Stimulated activated CD8-positive, alpha-beta memory T cell treated with anti-CD3 and anti-CD28 coated beads, Interleukin-15, amount 100 ng/mL, for 48 hours (primary cell): Measurements from ENCODE around the gene SOX1.

ENCODE experiments used
- DNase-seq, 2 donors: peaks; one replicate each; pipeline ENCODE4 v3.0.0-alpha.2; 2020; ENCODE audit warnings: low read depth in 2 of 2

The SOX1 gene

DNA sequence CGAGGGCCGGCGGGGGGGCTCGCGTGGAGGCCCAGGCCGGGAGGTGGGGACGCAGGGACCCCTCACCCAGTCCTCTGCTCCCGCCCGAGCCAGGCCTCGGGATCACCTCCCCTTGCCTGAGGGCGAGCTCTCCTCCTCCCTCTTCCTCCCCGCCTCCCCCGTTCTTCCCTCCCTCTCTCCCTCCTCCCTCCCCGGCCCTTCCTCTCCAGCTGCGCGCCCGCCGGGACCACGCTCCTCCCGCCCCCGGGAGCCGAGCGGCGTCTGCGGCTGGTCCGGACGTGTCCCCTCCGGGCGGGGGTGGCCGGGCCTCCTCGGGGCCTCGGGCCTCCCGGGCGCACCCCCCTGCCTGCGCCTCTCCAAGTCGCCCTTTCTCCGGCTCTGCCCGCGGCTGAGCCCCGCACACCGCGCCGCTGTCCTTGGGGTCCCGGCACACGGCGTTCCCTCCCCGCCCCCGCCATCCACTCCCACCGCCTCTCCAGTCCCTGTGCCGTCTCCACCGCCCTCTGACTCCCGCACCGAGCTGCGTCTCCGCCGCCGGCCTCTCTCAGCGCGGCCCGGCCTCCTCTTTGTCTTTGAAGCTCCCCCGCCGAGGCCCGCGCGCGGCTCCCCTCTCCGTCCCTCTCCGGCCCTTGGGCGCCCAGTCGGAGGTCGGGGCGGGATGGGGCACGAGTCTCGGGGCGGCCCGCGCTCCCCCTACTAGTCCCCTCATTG is 5.7 kb downstream of the SOX1 start:
- DNase-seq: no peak

DNA sequence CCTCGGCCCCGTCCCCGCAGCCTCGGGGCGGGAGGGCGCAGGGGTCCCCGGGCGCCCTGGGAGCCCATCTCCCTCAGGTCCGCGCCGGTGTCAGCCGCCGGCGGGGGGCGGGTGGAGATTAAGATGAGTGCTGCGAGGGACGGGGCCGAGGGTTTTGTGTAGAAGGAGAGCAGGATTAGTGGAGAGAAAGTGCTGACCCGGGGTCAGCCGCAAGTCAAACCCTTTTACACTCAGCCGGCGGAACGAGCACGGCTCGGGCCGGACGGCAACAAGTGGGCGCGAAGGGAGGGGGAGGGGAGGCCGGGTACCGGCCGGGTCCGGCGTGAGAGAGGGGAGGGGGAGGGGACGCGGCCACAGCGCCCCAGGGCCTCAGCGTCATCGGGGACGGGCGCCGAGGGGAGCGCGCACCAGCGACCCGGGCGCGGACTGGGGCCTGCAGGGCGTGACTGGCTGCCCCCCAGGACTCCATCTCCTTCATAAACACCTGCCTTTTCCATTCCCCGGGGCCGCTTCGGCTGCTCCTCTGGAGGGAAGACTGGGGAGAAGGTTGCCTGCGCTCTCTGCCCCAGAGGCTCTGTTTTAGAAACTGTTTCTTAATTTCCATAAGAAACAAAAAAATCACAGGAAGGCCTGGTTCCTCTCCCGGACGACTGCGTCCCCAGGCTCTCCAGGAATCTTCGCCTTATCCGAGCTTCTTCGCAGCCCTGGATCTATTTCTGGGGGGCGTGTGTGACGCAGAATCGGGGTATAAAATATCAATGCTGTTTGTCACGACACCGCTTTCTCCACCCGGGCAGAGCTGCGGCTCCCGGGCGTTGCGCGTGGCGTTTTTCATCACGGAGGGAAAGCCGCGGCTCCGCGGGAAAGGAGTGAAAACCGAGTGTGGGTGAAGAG is 6.5 kb downstream of the SOX1 start:
- no peak for DNase-seq

- no peak for DNase-seq
Observed at GRCh38 chr13:112074139-112074865, 7.4 kb downstream of the SOX1 start.

DNA sequence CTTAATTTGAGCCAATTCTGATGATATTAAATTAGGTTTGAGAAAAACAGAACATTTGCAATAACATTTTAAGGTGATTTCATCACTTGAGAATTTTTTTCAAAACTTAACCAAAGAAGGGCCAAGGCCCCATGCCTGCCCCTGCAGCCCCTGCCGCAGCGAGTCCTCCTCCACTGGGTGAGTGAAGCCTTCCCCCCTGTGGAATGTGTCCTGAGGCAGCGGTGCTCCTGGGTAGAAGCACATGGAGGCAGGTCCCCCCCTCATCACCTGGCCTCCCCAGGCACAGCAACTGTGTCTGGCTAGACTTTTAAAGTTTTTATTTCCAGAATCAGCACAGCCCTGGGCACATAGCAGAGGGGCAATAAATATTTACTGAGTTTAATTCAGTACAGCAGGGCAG is 10.8 kb downstream of the SOX1 start:
- DNase-seq: no peak

- DNase-seq: no peak
Observed at GRCh38 chr13:112078216-112078615, 11.3 kb downstream of the SOX1 start.

DNA sequence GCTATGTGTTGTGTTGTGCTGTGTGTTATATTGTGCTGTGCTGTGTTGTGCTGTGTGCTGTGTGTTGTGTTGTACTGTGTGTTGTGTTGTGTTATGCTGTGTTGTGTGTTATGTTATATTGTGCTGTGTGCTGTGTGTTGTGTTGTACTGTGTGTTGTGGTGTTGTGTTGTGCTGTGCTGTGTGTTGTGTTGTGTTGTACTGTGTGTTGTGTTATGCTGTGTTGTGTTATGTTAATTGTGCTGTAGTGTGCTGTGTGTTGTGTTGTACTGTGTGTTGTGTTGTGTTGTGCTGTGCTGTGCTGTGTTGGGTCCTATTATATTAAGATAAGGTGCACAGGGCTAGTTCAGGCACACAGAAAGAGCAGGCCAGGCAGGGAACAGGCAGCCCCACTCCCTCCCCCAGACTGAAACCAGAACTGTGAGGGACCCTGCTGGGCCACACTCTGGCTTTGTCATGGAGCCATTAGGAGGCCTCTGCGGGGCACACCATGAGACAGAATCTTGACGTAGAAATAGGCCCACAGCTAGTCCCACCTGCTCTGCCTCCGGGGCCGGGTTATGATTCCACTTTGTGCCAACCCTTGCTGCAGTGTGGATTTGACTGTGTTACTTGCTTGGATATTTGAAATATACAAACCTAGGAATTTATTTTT is 12.1 kb downstream of the SOX1 start:
- no peak for DNase-seq

GRCh38 chr13:112079696-112080095 is 12.7 kb downstream of the SOX1 start:
- DNase-seq: no peak

GRCh38 chr13:112083971-112084370 is 17.0 kb downstream of the SOX1 start:
- DNase-seq: no peak

GRCh38 chr13:112092453-112092852 is 25.5 kb downstream of the SOX1 start:
- no peak for DNase-seq

DNA sequence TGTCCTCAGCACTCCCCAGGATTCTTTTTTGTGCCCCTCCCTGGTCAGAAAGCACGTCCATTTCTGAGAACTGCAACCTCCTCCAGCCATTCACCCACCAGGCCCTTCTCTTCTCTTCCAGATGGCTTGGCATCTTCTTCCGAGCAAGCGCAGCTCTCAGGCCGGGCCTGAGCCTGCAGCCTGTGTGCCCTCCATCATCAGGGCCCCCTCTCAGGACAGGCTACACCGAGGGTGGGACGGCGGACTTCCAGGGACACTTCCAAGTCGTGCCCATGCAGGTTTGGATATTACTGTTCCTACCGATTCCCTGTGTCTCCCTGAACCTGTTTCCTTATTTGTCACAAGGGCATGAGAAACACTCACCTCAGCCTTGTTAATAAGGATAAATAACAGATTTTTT is 28.4 kb downstream of the SOX1 start:
- DNase-seq: no peak

- no peak for DNase-seq
Observed at GRCh38 chr13:112096959-112097358, 30.0 kb downstream of the SOX1 start.

DNA sequence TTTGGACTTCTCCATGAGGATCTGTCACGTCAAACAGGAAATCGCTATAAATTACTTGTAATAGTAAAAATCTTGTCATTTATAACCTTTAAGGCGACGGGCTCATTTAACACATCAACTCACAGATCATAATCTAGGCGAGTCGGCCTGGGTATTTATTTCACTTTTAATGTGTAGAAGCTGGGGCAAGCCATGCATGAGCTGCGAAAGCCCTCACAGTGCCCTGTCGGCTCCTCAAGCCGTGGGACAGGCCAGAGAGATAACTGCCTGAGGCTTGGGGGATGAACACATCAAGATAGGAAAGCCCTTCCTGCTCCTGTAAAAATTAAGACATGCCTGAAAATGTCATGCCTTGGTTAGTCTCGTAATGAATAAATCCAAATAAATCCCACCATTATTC is 30.8 kb downstream of the SOX1 start:
- no peak for DNase-seq

DNA sequence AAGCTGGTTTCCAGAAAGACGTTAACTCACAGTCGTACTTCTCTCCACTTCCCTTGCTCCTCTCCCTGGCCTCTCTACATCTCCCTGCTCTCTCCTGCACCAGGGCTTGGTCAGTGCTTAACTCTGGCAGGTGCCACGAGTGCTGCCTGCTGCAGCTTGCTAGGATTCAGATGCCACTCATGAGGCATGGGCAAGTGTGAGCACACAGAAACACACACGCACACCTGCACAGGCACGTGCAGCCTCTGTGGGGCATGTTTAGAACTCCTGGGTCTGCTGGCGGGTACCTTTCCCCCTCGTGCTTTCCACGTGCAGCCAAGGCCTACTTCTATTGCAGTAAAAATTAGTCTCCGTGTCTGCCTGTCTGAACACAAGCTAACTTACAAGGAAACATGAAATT is 31.8 kb downstream of the SOX1 start:
- no peak for DNase-seq

- no peak for DNase-seq
Observed at GRCh38 chr13:112101360-112101930, 34.5 kb downstream of the SOX1 start.

DNA sequence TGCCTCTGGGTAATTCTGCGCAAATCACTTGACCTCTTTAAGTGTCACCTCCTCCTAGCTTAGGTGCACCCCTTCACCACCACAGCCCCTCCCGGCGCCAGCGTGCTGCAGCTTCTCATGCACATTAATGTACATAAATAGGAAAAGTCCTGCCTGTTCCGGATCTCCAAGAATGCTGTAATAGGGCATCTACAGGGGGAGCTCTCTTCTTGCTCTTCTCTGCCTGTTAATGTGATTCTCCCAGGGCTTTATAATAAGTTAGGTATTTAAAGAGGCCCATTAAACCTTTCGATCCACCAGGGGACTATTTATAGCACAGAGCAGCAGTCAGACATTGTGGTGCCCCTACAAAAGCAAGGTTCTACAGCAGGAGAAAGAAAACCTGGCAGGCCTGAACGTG is 35.3 kb downstream of the SOX1 start:
- no peak for DNase-seq

DNA sequence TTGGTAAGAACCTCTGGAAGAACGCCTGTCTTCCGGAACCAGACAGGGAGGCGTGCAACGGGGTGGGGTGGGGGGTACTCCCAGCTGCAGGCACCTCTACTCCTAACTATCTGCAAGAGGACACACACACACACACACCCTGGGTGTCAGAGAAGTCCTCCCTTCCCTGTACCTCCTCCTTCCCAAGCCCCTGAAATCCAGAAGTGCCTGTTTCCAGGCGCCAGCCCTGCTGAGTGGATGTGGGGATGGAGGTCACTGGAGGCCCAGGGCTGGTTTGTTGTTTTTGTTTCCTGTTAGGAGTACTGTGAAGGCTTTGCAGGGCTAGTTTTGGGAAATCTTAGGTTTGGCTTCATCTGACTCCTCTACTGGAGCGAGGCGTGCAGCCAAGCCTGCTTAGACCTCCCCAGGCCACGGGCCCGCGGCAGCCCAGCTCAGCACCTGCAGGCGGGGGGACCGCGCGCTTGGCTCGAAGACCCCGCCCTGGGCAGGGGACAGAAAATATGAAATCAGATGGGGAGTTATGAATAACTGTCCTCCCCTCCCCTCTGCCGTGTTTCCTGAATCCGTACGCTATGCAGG is 36.4 kb downstream of the SOX1 start:
- no peak for DNase-seq

GRCh38 chr13:112103961-112104880 is 37.3 kb downstream of the SOX1 start:
- DNase-seq: no peak

DNA sequence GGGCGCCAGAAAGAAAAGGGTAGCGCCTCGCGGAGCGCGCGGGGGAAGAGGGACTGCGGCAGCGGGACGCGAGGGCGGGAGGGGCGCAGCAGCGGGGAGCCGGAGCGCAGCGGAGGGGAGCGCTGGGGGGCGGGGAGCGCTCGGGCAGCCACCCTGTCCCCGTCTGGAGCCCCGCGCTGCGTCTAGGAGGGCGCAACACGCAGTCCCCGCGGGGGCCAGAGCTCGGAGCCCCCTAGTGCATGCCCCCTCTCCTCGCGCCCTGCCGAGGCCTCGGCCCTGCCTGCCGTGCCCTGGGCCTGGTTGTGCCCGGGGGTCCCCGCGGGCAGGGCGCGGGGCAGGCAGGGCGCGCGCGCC is 37.9 kb downstream of the SOX1 start:
- DNase-seq: no peak

GRCh38 chr13:112105244-112105681 is 38.3 kb downstream of the SOX1 start:
- DNase-seq: no peak

- no peak for DNase-seq
Observed at GRCh38 chr13:112105892-112106291, 38.9 kb downstream of the SOX1 start.
